MM.1S (cell line): ENCODE results near the gene PEX26.

Experiments used
- DNase-seq: peaks from one replicate; pipeline ENCODE4 v3.0.0-alpha.2; 2015
- H2AFZ ChIP-seq: fragments of 300-600 bp; sonication (generic); 2 replicates; pipeline ENCODE4 v1.6.0; 2016; ENCODE audit warnings: antibody characterized with exemption, low read length
- H3F3A ChIP-seq: fragments of 300-600 bp; sonication (generic); 2 replicates; pipeline ENCODE4 v1.6.1; 2016; ENCODE audit warnings: mild to moderate bottlenecking, antibody characterized with exemption, low read length, moderate library complexity, mixed read lengths; ENCODE audit not compliant: insufficient read depth
- H3K27ac ChIP-seq: fragments of 300-600 bp; sonication (generic); 2 replicates; pipeline ENCODE4 v1.5.1; 2016; ENCODE audit warnings: mild to moderate bottlenecking, low read length
- H3K27me3 ChIP-seq: fragments of 300-600 bp; sonication (generic); replicated peaks from 2 replicates; pipeline ENCODE4 v1.6.0; 2016; ENCODE audit warnings: low read length; ENCODE audit not compliant: insufficient read depth
- H3K36me3 ChIP-seq: fragments of 300-600 bp; sonication (generic); replicated peaks from 2 replicates; pipeline ENCODE4 v1.6.1; 2016; ENCODE audit warnings: mild to moderate bottlenecking, low read length, mixed read lengths; ENCODE audit not compliant: insufficient read depth
- H3K4me1 ChIP-seq: fragments of 300-600 bp; sonication (generic); 2 replicates; pipeline ENCODE4 v1.6.1; 2016; ENCODE audit warnings: low read length, mixed read lengths
- H3K4me2 ChIP-seq: fragments of 300-600 bp; sonication (generic); 2 replicates; pipeline ENCODE4 v1.6.0; 2016; ENCODE audit warnings: low read depth, low read length
- H3K4me3 ChIP-seq: fragments of 300-600 bp; sonication (generic); 2 replicates; pipeline ENCODE4 v1.5.1; 2016; ENCODE audit warnings: low read length, mixed read lengths
- H3K79me2 ChIP-seq: fragments of 300-600 bp; sonication (generic); 2 replicates; pipeline ENCODE4 v1.6.1; 2016; ENCODE audit warnings: mixed run types, low read length, mixed read lengths
- H3K9ac ChIP-seq: fragments of 300-600 bp; sonication (generic); 2 replicates; pipeline ENCODE4 v1.6.1; 2016; ENCODE audit warnings: low read length, mixed read lengths
- H3K9me2 ChIP-seq: fragments of 300-600 bp; sonication (generic); replicated peaks from 2 replicates; pipeline ENCODE4 v1.6.1; 2016; ENCODE audit warnings: mild to moderate bottlenecking, low read length, mixed read lengths; ENCODE audit not compliant: insufficient read depth
- H3K9me3 ChIP-seq: fragments of 300-600 bp; sonication (generic); replicated peaks from 2 replicates; pipeline ENCODE4 v1.6.1; 2016; ENCODE audit warnings: mild to moderate bottlenecking, low read length, mixed read lengths; ENCODE audit not compliant: insufficient read depth
- H4K20me1 ChIP-seq: fragments of 300-600 bp; sonication (generic); 2 replicates; pipeline ENCODE4 v1.6.1; 2016; ENCODE audit warnings: mild to moderate bottlenecking, low read length, moderate library complexity, mixed read lengths; ENCODE audit not compliant: insufficient read depth
- EZH2 ChIP-seq: fragments of 300-600 bp; sonication (generic); optimal IDR thresholded peaks from 2 replicates; pipeline ENCODE3; 2017; ENCODE audit warnings: low read depth, mild to moderate bottlenecking, antibody characterized with exemption, low read length, mixed read lengths
- EZH2phosphoT487 ChIP-seq: fragments of 300-600 bp; sonication (generic); IDR thresholded peaks from 2 replicates; pipeline ENCODE4 v1.6.1; 2018; ENCODE audit warnings: antibody characterized with exemption, low read length
- TF ChIP-seq, protein P1 (sequence below): fragments of 300-600 bp; sonication (generic); IDR thresholded peaks from 2 replicates; pipeline ENCODE4 v1.5.1; 2016; ENCODE audit warnings: antibody characterized with exemption, low read length, mixed read lengths

Gene PEX26

GRCh38 chr22:18055619-18056160 is 22.1 kb upstream of the PEX26 start:
- H3K79me2 ChIP-seq, result no peaks in the 10 kb centered on the region
- H2AFZ ChIP-seq, result peak overlapping the region; percentile 55
- H3K4me2 ChIP-seq, result peak overlapping the region; percentile 85
- peaks cover 20% of the 10 kb centered on the region for H3F3A ChIP-seq
- H3K4me1 ChIP-seq, result peaks cover 24% of the 10 kb centered on the region
- no peaks in the 10 kb centered on the region for H4K20me1 ChIP-seq
- no peak overlapping the region; the same call in 1 of the 2 replicates for H3K4me3 ChIP-seq
- H3K27me3 ChIP-seq, result no peaks in the 10 kb centered on the region
- H3K9ac ChIP-seq, result peak overlapping the region; percentile 67
- H3K36me3 ChIP-seq, result no peaks in the 10 kb centered on the region
- no peaks in the 10 kb centered on the region for H3K9me3 ChIP-seq
- TF ChIP-seq, protein P1, sequence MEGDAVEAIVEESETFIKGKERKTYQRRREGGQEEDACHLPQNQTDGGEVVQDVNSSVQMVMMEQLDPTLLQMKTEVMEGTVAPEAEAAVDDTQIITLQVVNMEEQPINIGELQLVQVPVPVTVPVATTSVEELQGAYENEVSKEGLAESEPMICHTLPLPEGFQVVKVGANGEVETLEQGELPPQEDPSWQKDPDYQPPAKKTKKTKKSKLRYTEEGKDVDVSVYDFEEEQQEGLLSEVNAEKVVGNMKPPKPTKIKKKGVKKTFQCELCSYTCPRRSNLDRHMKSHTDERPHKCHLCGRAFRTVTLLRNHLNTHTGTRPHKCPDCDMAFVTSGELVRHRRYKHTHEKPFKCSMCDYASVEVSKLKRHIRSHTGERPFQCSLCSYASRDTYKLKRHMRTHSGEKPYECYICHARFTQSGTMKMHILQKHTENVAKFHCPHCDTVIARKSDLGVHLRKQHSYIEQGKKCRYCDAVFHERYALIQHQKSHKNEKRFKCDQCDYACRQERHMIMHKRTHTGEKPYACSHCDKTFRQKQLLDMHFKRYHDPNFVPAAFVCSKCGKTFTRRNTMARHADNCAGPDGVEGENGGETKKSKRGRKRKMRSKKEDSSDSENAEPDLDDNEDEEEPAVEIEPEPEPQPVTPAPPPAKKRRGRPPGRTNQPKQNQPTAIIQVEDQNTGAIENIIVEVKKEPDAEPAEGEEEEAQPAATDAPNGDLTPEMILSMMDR, result no peak
- TF ChIP-seq EZH2phosphoT487 (no peak), EZH2 (no peak)
- H3K27ac ChIP-seq, result peak overlapping the region; percentile 78
- no peak for DNase-seq
- H3K9me2 ChIP-seq, result no peaks in the 10 kb centered on the region

- Histone ChIP-seq H3K9me3 (no peaks in the 10 kb centered on the region), H4K20me1 (no peaks in the 10 kb centered on the region), H3K79me2 (no peaks in the 10 kb centered on the region), H3K4me2 (peak overlapping the region; percentile 85), H3K27ac (peak overlapping the region; percentile 78), H3K4me3 (peak overlapping the region; percentile 47), H2AFZ (peak overlapping the region; percentile 55), H3K36me3 (no peaks in the 10 kb centered on the region), H3F3A (peaks cover 20% of the 10 kb centered on the region), H3K9me2 (no peaks in the 10 kb centered on the region), H3K27me3 (no peaks in the 10 kb centered on the region), H3K9ac (peak overlapping the region; percentile 67), H3K4me1 (peaks cover 24% of the 10 kb centered on the region)
- TF ChIP-seq EZH2phosphoT487, result no peak
- TF ChIP-seq, protein P1, result no peak
- TF ChIP-seq EZH2, result no peak
- DNase-seq, result peak; percentile 73
Observed at GRCh38 chr22:18056161-18056666, 21.6 kb upstream of the PEX26 start.

GRCh38 chr22:18056807-18057474 is 20.8 kb upstream of the PEX26 start:
- Histone ChIP-seq H3K4me2 (peak overlapping the region; percentile 85), H3K79me2 (no peaks in the 10 kb centered on the region), H3K9ac (peak overlapping the region; percentile 67), H3F3A (peaks cover 20% of the 10 kb centered on the region), H2AFZ (peak overlapping the region; percentile 55), H4K20me1 (no peaks in the 10 kb centered on the region), H3K36me3 (no peaks in the 10 kb centered on the region), H3K4me1 (peaks cover 24% of the 10 kb centered on the region), H3K4me3 (peak overlapping the region; percentile 47), H3K9me3 (no peaks in the 10 kb centered on the region), H3K9me2 (no peaks in the 10 kb centered on the region), H3K27ac (peak overlapping the region; percentile 78), H3K27me3 (no peaks in the 10 kb centered on the region)
- no peak for TF ChIP-seq EZH2phosphoT487
- TF ChIP-seq, protein P1, result no peak
- no peak for TF ChIP-seq EZH2
- peak; percentile 87 for DNase-seq
